Stimulated activated CD4-positive, alpha-beta T cell treated with anti-CD3 and anti-CD28 coated beads, Interleukin-12 subunit alpha, Interleukin-12 subunit beta, amount 100 ng/mL, for 48 hours (primary cell): ENCODE results near the gene NEDD4L.

Experiments used
- DNase-seq, 3 donors: peaks; one replicate each; pipeline ENCODE4 v3.0.0-alpha.2; 2020; ENCODE audit warnings: low read depth in 2 of 3, low spot score in 1 of 3

Gene NEDD4L

GRCh38 chr18:58205443-58206160 lies 161.6 kb downstream of the NEDD4L start:
- DNase-seq: no peak

- DNase-seq: no peak
Measured at GRCh38 chr18:58207520-58208152, 163.6 kb downstream of the NEDD4L start.

GRCh38 chr18:58208207-58208932 lies 164.3 kb downstream of the NEDD4L start:
- no peak for DNase-seq

GRCh38 chr18:58209326-58209725 lies 165.3 kb downstream of the NEDD4L start:
- no peak for DNase-seq

- no peak for DNase-seq
Measured at GRCh38 chr18:58211510-58211909, 167.5 kb downstream of the NEDD4L start.

GRCh38 chr18:58212274-58212673 lies 168.2 kb downstream of the NEDD4L start:
- no peak for DNase-seq

- DNase-seq: no peak
Measured at GRCh38 chr18:58213440-58213839, 169.4 kb downstream of the NEDD4L start.

- DNase-seq: no peak
Measured at GRCh38 chr18:58215011-58215410, 171.0 kb downstream of the NEDD4L start.

- no peak for DNase-seq
Measured at GRCh38 chr18:58216071-58216481, 172.1 kb downstream of the NEDD4L start.

- no peak for DNase-seq
Measured at GRCh38 chr18:58217052-58217451, 173.0 kb downstream of the NEDD4L start.

- no peak for DNase-seq
Measured at GRCh38 chr18:58218117-58218516, 174.1 kb downstream of the NEDD4L start.

GRCh38 chr18:58221060-58221725 lies 177.2 kb downstream of the NEDD4L start:
- no peak for DNase-seq

- DNase-seq: no peak
Measured at GRCh38 chr18:58222432-58223125, 178.6 kb downstream of the NEDD4L start.

- no peak for DNase-seq
Measured at GRCh38 chr18:58223717-58224424, 179.8 kb downstream of the NEDD4L start.

GRCh38 chr18:58224425-58224750 lies 180.4 kb downstream of the NEDD4L start:
- DNase-seq: no peak

GRCh38 chr18:58225101-58225500 lies 181.1 kb downstream of the NEDD4L start:
- peak; percentile 17 to 38 (median 27) for DNase-seq

- no peak for DNase-seq
Measured at GRCh38 chr18:58226429-58226828, 182.4 kb downstream of the NEDD4L start.

GRCh38 chr18:58227361-58227930 lies 183.4 kb downstream of the NEDD4L start:
- DNase-seq: no peak

- no peak for DNase-seq
Measured at GRCh38 chr18:58228176-58228575, 184.2 kb downstream of the NEDD4L start.

GRCh38 chr18:58228762-58229161 lies 184.7 kb downstream of the NEDD4L start:
- no peak for DNase-seq
